ENCODE results near the gene PLA2G6.
"Not testable (repeated sequence)": the region's sequence is repeated elsewhere in the genome, so short reads cannot be mapped to it uniquely, and the experiment has no call there.

PLA2G6 gene

DNA sequence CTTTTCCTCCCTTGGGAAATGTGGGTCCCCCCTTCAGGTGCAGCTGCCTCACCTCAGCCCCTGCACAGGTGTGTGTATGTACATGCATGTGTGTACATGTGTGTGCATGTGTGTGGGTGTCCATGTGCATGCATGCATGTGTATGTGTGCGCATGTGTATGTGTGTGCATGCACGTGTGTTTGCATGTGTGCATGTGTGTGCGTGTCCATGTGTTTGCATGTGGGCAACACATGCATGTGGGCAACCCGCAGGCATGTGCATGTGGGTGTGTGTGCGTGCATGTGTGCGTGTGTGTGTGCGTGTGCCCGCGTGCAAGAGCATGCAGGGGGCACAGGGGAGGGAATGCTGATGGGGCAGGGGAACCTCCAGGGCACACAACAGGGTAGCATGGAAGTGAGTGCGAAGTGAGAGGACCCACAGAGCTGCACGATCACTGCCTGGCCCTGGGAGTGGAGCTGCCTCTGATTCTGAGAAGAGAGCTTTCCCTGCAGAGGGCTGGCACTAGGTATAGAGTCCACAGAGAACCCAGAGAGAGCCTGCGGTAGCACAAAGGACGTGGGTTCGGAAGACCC, 56.5 kb downstream of the PLA2G6 start:
- H3K36me3 ChIP-seq = peaks cover 0 to 43% (median 7%) of the 10 kb centered on the region in 3 donors
- TF ChIP-seq CTCF (IDR thresholded peaks at IDR 0.05) = no peak
- H3K27me3 ChIP-seq = no peaks in the 10 kb centered on the region
- no peaks in the 10 kb centered on the region for H3K4me1 ChIP-seq
- intact Hi-C loops (cut with DNase I; ENCODE audit: low total_unique reads) = no loop called here
- DNase-seq = no peak
- H3K27ac ChIP-seq = no peak overlapping the region
- H3K4me3 ChIP-seq = no peak overlapping the region
- no peaks in the 10 kb centered on the region for H3K9me3 ChIP-seq

GRCh38 chr22:38124236-38124974, 57.2 kb downstream of the PLA2G6 start:
- no peak overlapping the region for H3K4me3 ChIP-seq
- no peaks in the 10 kb centered on the region for H3K9me3 ChIP-seq
- DNase-seq = no peak
- no peaks in the 10 kb centered on the region for H3K27me3 ChIP-seq
- H3K36me3 ChIP-seq = peaks cover 0 to 37% (median 7%) of the 10 kb centered on the region in 3 donors
- intact Hi-C loops (cut with DNase I; ENCODE audit: low total_unique reads) = no loop called here
- TF ChIP-seq CTCF (IDR thresholded peaks at IDR 0.05) = no peak
- H3K27ac ChIP-seq = no peak overlapping the region
- no peaks in the 10 kb centered on the region for H3K4me1 ChIP-seq

DNA sequence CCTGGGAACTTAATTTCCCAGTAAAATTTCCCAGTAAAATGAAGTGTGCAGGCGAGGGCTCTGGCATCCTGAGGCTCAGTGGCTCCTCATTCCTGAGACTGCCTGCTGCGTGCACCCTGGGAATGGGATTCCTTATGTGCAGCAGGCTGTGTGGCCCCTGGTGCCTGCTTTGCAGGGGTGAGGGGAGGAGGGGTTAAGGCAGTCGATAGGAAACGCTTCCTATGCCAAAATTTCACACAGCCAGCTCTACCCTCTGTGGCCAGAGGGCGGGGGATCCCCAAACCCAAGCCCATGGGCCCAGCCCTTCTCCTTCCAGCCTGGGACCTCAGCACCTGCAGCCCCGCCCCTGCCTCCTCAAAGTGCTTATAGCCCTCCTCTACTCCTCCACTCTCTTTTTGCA, 59.0 kb downstream of the PLA2G6 start:
- H3K27ac ChIP-seq = no peak overlapping the region
- intact Hi-C loops (cut with DNase I; ENCODE audit: low total_unique reads) = no loop called here
- no peak for DNase-seq
- no peaks in the 10 kb centered on the region for H3K9me3 ChIP-seq
- H3K27me3 ChIP-seq = no peaks in the 10 kb centered on the region
- no peak overlapping the region for H3K4me3 ChIP-seq
- H3K4me1 ChIP-seq = no peaks in the 10 kb centered on the region
- no peak for TF ChIP-seq CTCF (IDR thresholded peaks at IDR 0.05)
- H3K36me3 ChIP-seq = peaks cover 0 to 24% (median 4%) of the 10 kb centered on the region in 3 donors

GRCh38 chr22:38120359-38121110, 61.1 kb downstream of the PLA2G6 start:
- peaks cover 0 to 20% (median 0%) of the 10 kb centered on the region in 3 donors for H3K36me3 ChIP-seq
- H3K4me3 ChIP-seq = no peak overlapping the region
- no peaks in the 10 kb centered on the region for H3K4me1 ChIP-seq
- H3K27ac ChIP-seq = no peak overlapping the region
- H3K27me3 ChIP-seq = no peaks in the 10 kb centered on the region
- TF ChIP-seq CTCF (IDR thresholded peaks at IDR 0.05) = no peak
- DNase-seq = no peak
- H3K9me3 ChIP-seq = no peaks in the 10 kb centered on the region
- intact Hi-C loops (cut with DNase I; ENCODE audit: low total_unique reads) = no loop called here

GRCh38 chr22:38118747-38119146, 62.9 kb downstream of the PLA2G6 start:
- not testable (repeated sequence) for H3K4me3 ChIP-seq, H3K27me3 ChIP-seq, DNase-seq, H3K4me1 ChIP-seq, H3K9me3 ChIP-seq, H3K27ac ChIP-seq
- H3K36me3 ChIP-seq = peaks cover 0 to 17% (median 0%) of the 10 kb centered on the region in 3 donors
- intact Hi-C loops (cut with DNase I; ENCODE audit: low total_unique reads) = loop anchor here (10.0 kb wide), 1 partner anchor 76 kb away; no protein-coding TSS in a partner anchor

GRCh38 chr22:38118182-38118581, 63.4 kb downstream of the PLA2G6 start:
- H3K27ac ChIP-seq = no peak overlapping the region
- intact Hi-C loops (cut with DNase I; ENCODE audit: low total_unique reads) = loop anchor here (10.0 kb wide), 1 partner anchor 77 kb away; no protein-coding TSS in a partner anchor
- DNase-seq = no peak
- H3K4me3 ChIP-seq = no peak overlapping the region
- no peak for TF ChIP-seq CTCF (IDR thresholded peaks at IDR 0.05)
- H3K36me3 ChIP-seq = peaks cover 0 to 21% (median 0%) of the 10 kb centered on the region in 3 donors
- peaks cover 0 to 10% (median 4%) of the 10 kb centered on the region in 4 donors for H3K4me1 ChIP-seq
- no peaks in the 10 kb centered on the region for H3K27me3 ChIP-seq
- H3K9me3 ChIP-seq = no peaks in the 10 kb centered on the region

DNA sequence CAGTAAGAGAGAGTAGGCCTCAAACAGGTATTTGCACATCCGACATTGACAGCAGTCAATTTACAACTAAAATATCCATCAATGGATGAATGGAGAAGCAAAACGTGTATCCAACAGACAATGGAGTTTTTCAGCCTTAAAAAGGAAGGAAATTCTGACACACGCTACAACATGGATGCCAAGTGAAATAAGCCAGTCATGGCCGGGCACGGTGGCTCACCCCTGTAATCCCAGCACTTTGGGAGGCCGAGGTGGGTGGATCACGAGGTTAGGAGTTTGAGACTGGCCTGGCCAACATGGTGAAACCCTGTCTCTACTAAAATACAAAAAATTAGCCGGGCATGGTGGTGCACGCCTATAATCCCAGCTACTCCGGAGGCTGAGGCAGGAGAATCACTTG, 64.1 kb downstream of the PLA2G6 start:
- intact Hi-C loops (cut with DNase I; ENCODE audit: low total_unique reads) = loop anchor here (10.0 kb wide), 1 partner anchor 77 kb away; no protein-coding TSS in a partner anchor
- not testable (repeated sequence) for H3K9me3 ChIP-seq, DNase-seq, H3K27me3 ChIP-seq, H3K4me1 ChIP-seq, H3K4me3 ChIP-seq, H3K27ac ChIP-seq
- H3K36me3 ChIP-seq = peaks cover 0 to 27% (median 0%) of the 10 kb centered on the region in 3 donors
